Ovary (tissue), 3 donors: Measurements from ENCODE around the gene PPP2R2C.

Experiments used
- EP300 ChIP-seq: sonication (generic); formaldehyde crosslinking; IDR thresholded peaks from one replicate; pipeline ENCODE4 v1.6.1; 2017; ENCODE audit warnings: antibody characterized with exemption
- POLR2A ChIP-seq: fragments of 450-650 bp; IDR thresholded peaks from one replicate; pipeline ENCODE4 v1.6.1; 2017; ENCODE audit warnings: antibody characterized with exemption, mild to moderate bottlenecking, moderate library complexity
- TF ChIP-seq, protein P1 (sequence below), 3 donors: fragments of 450-650 bp in 2 of 3; fragments of 200-600 bp in 1 of 3; IDR thresholded peaks; one replicate each; pipeline versions ENCODE4 v1.5.1 to v1.8.0; 2016 to 2022; ENCODE audit warnings: antibody characterized with exemption in 3 of 3, mild to moderate bottlenecking in 1 of 3
- donor health status: DM: no; HTN: no; CAD: no.

GRCh38 chr4:6357476-6357875 is 114.9 kb downstream of the PPP2R2C start:
- TF ChIP-seq, protein P1, sequence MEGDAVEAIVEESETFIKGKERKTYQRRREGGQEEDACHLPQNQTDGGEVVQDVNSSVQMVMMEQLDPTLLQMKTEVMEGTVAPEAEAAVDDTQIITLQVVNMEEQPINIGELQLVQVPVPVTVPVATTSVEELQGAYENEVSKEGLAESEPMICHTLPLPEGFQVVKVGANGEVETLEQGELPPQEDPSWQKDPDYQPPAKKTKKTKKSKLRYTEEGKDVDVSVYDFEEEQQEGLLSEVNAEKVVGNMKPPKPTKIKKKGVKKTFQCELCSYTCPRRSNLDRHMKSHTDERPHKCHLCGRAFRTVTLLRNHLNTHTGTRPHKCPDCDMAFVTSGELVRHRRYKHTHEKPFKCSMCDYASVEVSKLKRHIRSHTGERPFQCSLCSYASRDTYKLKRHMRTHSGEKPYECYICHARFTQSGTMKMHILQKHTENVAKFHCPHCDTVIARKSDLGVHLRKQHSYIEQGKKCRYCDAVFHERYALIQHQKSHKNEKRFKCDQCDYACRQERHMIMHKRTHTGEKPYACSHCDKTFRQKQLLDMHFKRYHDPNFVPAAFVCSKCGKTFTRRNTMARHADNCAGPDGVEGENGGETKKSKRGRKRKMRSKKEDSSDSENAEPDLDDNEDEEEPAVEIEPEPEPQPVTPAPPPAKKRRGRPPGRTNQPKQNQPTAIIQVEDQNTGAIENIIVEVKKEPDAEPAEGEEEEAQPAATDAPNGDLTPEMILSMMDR (IDR thresholded peaks at IDR 0.05), result no peak
- TF ChIP-seq POLR2A, result no peak
- no peak for TF ChIP-seq EP300
